HEK293T (cell line): Measurements from ENCODE around the gene PTPN2.

Experiments used
- CTCF ChIA-PET: fragments of 350-600 bp; formaldehyde crosslinking; extraction: SDS; loops from one replicate; lab custom pipeline; 2021; ENCODE audit warnings: antibody characterized with exemption, inconsistent platforms; lab: Yijun Ruan, JAX
- POLR2A ChIA-PET: fragments of 350-600 bp; formaldehyde crosslinking; extraction: SDS; loops from one replicate; lab custom pipeline; 2020; ENCODE audit warnings: antibody characterized with exemption, inconsistent platforms; lab: Yijun Ruan, JAX
- DNase-seq: peaks from one replicate; pipeline ENCODE4 v3.0.0; 2012; ENCODE audit warnings: mixed read lengths; ENCODE audit errors: extremely low spot score
- ARNT ChIP-seq: fragments of 450-650 bp; IDR thresholded peaks from 2 replicates; pipeline ENCODE4 v1.6.1; 2017; ENCODE audit warnings: mild to moderate bottlenecking
- BHLHE40 ChIP-seq: fragments of 450-650 bp; IDR thresholded peaks from 2 replicates; pipeline ENCODE4 v1.6.1; 2016; ENCODE audit warnings: mild to moderate bottlenecking, moderate library complexity, borderline replicate concordance
- CTBP1 ChIP-seq: fragments of 450-650 bp; IDR thresholded peaks from 2 replicates; pipeline ENCODE4 v1.6.1; 2016; ENCODE audit warnings: borderline replicate concordance
- ELF4 ChIP-seq: fragments of 450-650 bp; IDR thresholded peaks from 2 replicates; pipeline ENCODE4 v1.6.1; 2017; ENCODE audit warnings: antibody characterized with exemption
- FOXA1 ChIP-seq: fragments of 450-650 bp; IDR thresholded peaks from 2 replicates; pipeline ENCODE4 v1.6.1; 2016; ENCODE audit warnings: mild to moderate bottlenecking
- FOXK2 ChIP-seq: fragments of 450-650 bp; IDR thresholded peaks from 2 replicates; pipeline ENCODE4 v1.6.1; 2016; ENCODE audit warnings: mild to moderate bottlenecking
- FOXM1 ChIP-seq: fragments of 450-650 bp; IDR thresholded peaks from 2 replicates; pipeline ENCODE4 v1.6.1; 2017; ENCODE audit warnings: mild to moderate bottlenecking, borderline replicate concordance
- HDGF ChIP-seq: fragments of 450-650 bp; IDR thresholded peaks from 2 replicates; pipeline ENCODE4 v1.6.1; 2017; ENCODE audit warnings: antibody characterized with exemption, borderline replicate concordance
- L3MBTL2 ChIP-seq: fragments of 450-650 bp; conservative IDR thresholded peaks from 2 replicates; pipeline ENCODE4 v1.6.1; 2016; ENCODE audit warnings: mild to moderate bottlenecking
- LEF1 ChIP-seq: fragments of 450-650 bp; IDR thresholded peaks from 2 replicates; pipeline ENCODE4 v1.6.1; 2017; ENCODE audit warnings: mild to moderate bottlenecking, borderline replicate concordance
- NFRKB ChIP-seq: fragments of 450-650 bp; IDR thresholded peaks from 2 replicates; pipeline ENCODE4 v1.6.1; 2016; ENCODE audit warnings: mild to moderate bottlenecking, moderate library complexity
- SP1 ChIP-seq: fragments of 450-650 bp; IDR thresholded peaks from 2 replicates; pipeline ENCODE4 v1.6.1; 2017
- SUZ12 ChIP-seq: fragments of 450-650 bp; IDR thresholded peaks from 2 replicates; pipeline ENCODE4 v1.6.1; 2016; ENCODE audit warnings: mild to moderate bottlenecking
- TARDBP ChIP-seq: fragments of 450-650 bp; IDR thresholded peaks from 2 replicates; pipeline ENCODE4 v1.6.1; 2016
- ZNF384 ChIP-seq: fragments of 450-650 bp; IDR thresholded peaks from 2 replicates; pipeline ENCODE4 v1.6.1; 2016
- TF ChIP-seq, protein P1 (sequence below): fragments of 450-650 bp; IDR thresholded peaks from 2 replicates; pipeline ENCODE4 v1.6.1; 2016

Gene PTPN2

DNA sequence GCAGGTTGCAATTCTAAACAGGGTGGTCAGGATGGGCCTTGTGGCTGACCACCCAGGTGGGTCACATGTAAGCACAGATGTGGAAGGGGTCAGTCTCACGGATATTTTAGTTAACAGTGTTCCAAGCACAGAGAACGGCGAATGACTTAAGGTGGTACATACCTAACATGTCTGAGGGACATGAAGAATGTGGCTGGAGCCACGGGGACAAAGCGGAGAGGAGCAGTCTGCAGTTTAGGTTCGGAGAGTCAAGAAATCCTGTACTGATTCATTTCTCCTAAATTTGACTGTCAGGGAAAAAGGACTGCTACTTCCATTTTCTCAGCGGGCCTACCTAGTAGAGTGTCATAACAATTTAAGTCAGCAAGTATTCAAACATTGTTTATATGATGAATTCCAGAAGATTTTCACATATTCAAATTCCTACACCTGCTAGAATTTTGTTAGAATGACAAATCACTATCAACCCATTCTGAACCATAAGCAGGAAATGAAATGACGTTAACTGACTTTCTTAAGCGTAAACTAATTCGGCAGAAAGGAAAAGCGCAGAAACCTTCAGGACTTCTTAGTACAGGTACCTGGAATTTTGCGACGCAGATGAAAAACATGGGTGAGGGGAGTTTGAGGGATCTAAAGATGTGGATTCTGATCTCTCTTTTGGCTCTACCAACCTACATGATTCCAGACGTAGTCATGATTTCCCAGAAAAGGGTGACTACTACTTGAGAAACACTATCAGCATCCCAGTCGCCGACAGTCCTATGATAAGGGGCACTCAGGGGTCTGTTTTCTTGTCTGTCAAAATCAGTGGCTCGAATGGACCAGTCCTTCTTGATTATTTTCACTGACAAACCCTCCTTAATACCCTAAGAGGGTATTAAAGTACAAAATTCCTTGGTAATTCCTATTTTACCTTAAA lies 41.3 kb downstream of the PTPN2 start:
- ChIA-PET CTCF (interaction anchor here (0.5 kb wide), 1 partner anchor 10 kb away, joined by 6 read pairs; no protein-coding TSS in a partner anchor), POLR2A (interaction anchor here (1.0 kb wide), 1 partner anchor 41 kb away, joined by 3 read pairs; the partner anchor contains the start of gene PTPN2)
- DNase-seq: no peak
- TF ChIP-seq TARDBP: no peak
- TF ChIP-seq CTBP1: no peak
- TF ChIP-seq ZNF384: no peak
- no peak for TF ChIP-seq BHLHE40
- TF ChIP-seq HDGF: no peak
- TF ChIP-seq L3MBTL2: no peak
- TF ChIP-seq ARNT: no peak
- no peak for TF ChIP-seq ELF4
- no peak for TF ChIP-seq LEF1
- TF ChIP-seq SP1: no peak
- TF ChIP-seq FOXA1: no peak
- no peak for TF ChIP-seq SUZ12
- TF ChIP-seq FOXM1: no peak
- TF ChIP-seq NFRKB: no peak
- no peak for TF ChIP-seq FOXK2
- TF ChIP-seq, protein P1, sequence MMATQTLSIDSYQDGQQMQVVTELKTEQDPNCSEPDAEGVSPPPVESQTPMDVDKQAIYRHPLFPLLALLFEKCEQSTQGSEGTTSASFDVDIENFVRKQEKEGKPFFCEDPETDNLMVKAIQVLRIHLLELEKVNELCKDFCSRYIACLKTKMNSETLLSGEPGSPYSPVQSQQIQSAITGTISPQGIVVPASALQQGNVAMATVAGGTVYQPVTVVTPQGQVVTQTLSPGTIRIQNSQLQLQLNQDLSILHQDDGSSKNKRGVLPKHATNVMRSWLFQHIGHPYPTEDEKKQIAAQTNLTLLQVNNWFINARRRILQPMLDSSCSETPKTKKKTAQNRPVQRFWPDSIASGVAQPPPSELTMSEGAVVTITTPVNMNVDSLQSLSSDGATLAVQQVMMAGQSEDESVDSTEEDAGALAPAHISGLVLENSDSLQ: no peak

DNA sequence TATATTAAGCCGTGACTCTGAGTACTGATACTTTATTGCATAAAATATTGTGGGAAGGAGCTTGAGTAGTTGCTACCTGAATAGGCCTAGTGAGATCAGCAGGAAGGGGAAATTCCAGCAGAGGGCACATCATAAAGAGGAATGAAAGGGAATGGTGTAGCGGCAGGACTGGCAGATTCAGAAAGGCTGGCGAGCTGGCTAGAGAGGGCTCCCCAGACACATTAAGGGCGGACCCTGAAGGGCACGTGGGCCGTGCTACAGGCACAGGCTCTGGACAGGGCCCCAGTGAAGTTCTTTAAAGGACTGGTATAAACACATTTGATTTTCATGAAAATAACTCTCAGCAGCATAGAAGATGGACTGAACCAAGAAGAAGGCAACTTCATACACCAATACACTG lies 43.0 kb downstream of the PTPN2 start:
- no peak for TF ChIP-seq LEF1
- TF ChIP-seq L3MBTL2: no peak
- TF ChIP-seq SP1: no peak
- no peak for TF ChIP-seq ZNF384
- TF ChIP-seq HDGF: no peak
- no peak for TF ChIP-seq ARNT
- TF ChIP-seq NFRKB: no peak
- TF ChIP-seq BHLHE40: no peak
- no peak for TF ChIP-seq SUZ12
- TF ChIP-seq CTBP1: no peak
- TF ChIP-seq FOXA1: no peak
- no peak for TF ChIP-seq TARDBP
- TF ChIP-seq ELF4: no peak
- TF ChIP-seq, protein P1: no peak
- no peak for TF ChIP-seq FOXM1
- no peak for TF ChIP-seq FOXK2
- CTCF ChIA-PET: no interaction called here
- POLR2A ChIA-PET: interaction anchor here (1.2 kb wide), 1 partner anchor 43 kb away, joined by 3 read pairs; the partner anchor contains the start of gene PTPN2
- DNase-seq: no peak

DNA sequence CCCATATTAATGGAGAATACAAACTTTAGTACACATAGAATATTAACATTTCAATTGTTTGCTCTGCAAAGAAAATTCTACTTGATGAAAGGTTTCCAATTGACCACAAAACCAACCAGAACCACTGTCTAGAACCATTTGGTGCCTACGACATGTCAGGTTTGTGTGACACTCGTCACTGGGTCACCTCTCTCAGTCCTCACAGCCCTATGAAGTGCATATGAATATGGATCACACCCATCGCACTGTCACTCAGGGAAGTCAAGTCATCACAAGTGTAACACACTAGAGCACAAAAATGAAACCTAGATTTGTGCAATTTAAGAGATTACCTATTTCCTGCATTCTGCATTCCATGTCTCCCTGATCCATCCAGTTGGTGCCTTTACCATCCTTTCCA lies 43.7 kb downstream of the PTPN2 start:
- no peak for TF ChIP-seq SP1
- TF ChIP-seq L3MBTL2: no peak
- no peak for TF ChIP-seq FOXK2
- no peak for TF ChIP-seq FOXM1
- TF ChIP-seq NFRKB: no peak
- TF ChIP-seq HDGF: no peak
- no peak for TF ChIP-seq FOXA1
- TF ChIP-seq, protein P1: no peak
- no peak for TF ChIP-seq ZNF384
- no peak for TF ChIP-seq CTBP1
- no peak for TF ChIP-seq ARNT
- no peak for TF ChIP-seq SUZ12
- no peak for TF ChIP-seq LEF1
- no peak for TF ChIP-seq TARDBP
- TF ChIP-seq ELF4: no peak
- no peak for TF ChIP-seq BHLHE40
- ChIA-PET CTCF (no interaction called here), POLR2A (interaction anchor here (1.4 kb wide), 1 partner anchor 43 kb away, joined by 4 read pairs; the partner anchor contains the start of gene PTPN2)
- no peak for DNase-seq

DNA sequence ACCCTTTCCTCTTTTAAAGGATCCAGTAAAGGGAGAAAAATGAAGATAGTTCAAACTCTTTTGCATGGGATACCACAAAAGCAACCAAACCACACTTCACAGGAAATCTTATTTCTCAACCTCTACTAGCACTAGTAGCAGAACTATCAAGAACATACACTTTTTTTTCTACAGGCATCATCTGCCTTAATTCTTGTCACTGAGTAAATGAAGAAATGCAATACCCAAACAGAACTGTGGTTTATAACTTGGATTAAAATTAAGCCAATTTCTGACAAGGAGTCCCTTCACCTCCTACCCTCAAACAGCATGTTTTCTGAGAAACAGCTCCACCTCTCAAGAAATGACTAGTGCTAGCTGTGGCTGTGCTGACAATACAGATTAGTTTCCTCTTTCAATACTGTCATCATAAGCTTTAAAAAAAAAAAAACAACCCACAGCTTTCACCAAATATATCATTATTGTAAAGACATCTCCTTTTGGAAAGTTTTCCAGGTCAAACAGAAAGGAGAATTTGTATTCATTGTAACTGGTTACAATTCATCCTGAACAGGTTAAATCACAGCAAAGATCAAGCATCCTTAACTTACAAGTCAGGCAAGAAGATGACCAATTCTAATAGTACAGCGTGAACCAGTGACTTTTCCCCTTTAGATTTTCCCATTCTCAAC lies 44.4 kb downstream of the PTPN2 start:
- POLR2A ChIA-PET: interaction anchor here (1.4 kb wide), 1 partner anchor 44 kb away, joined by 4 read pairs; the partner anchor contains the start of gene PTPN2
- no peak for DNase-seq

More for the DNA sequence above, 44.4 kb downstream of the PTPN2 start:
- TF ChIP-seq SP1 (no peak), BHLHE40 (no peak), LEF1 (no peak), CTBP1 (no peak), FOXK2 (no peak), ELF4 (no peak), FOXA1 (no peak), ZNF384 (no peak), ARNT (no peak), L3MBTL2 (no peak), HDGF (no peak), TARDBP (no peak), FOXM1 (no peak), NFRKB (no peak), SUZ12 (no peak)
- TF ChIP-seq, protein P1: no peak
- CTCF ChIA-PET: no interaction called here
